PC-3 (cell line): ENCODE results near the gene TSPO.

Experiments
- EZH2phosphoT487 ChIP-seq: fragments of 300-600 bp; sonication (generic); IDR thresholded peaks from 2 replicates; pipeline ENCODE4 v1.6.1; 2018; ENCODE audit warnings: mild to moderate bottlenecking, antibody characterized with exemption, low read length, borderline replicate concordance
- TF ChIP-seq, protein P1 (sequence below): fragments of 300-600 bp; sonication (generic); conservative IDR thresholded peaks from 2 replicates; pipeline ENCODE4 v1.5.1; 2017; ENCODE audit warnings: antibody characterized with exemption, low read depth, mild to moderate bottlenecking, low read length

- TF ChIP-seq, protein P1, sequence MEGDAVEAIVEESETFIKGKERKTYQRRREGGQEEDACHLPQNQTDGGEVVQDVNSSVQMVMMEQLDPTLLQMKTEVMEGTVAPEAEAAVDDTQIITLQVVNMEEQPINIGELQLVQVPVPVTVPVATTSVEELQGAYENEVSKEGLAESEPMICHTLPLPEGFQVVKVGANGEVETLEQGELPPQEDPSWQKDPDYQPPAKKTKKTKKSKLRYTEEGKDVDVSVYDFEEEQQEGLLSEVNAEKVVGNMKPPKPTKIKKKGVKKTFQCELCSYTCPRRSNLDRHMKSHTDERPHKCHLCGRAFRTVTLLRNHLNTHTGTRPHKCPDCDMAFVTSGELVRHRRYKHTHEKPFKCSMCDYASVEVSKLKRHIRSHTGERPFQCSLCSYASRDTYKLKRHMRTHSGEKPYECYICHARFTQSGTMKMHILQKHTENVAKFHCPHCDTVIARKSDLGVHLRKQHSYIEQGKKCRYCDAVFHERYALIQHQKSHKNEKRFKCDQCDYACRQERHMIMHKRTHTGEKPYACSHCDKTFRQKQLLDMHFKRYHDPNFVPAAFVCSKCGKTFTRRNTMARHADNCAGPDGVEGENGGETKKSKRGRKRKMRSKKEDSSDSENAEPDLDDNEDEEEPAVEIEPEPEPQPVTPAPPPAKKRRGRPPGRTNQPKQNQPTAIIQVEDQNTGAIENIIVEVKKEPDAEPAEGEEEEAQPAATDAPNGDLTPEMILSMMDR: no peak
- TF ChIP-seq EZH2phosphoT487: no peak
Measured at GRCh38 chr22:43169310-43170130, 18.2 kb downstream of the TSPO start.
